G401.6 (cell line): ENCODE data around the gene TACC2.

Source experiments
- FAIRE-seq: peaks from 2 replicates; lab custom pipeline; 2012; peaks lifted over from hg19 to GRCh38; lab: Jason Lieb, UNC

TACC2 gene

DNA sequence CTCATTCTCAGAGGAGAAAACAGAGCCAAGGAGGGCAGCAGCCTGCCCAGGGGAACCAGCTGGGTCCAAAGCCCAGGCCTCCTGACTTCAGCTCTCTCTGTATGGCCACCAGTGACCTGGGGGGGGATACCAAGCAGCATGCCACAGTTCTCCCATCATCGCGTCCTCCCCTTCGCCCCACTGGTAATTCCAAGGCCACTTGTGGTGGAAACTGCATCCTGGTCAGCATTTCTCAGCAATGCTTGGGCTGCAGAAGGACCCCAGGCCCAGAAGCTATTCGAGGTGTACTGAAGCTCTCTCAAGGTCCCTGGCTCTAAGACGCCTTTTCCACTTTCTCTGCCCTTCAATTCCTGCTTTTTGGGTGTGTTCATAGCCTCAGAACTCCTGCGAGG is 309.2 kb downstream of the TACC2 start:
- FAIRE-seq = no peak

GRCh38 chr10:122298598-122299301 is 309.8 kb downstream of the TACC2 start:
- FAIRE-seq = peak; percentile 83

GRCh38 chr10:122299423-122300075 is 310.6 kb downstream of the TACC2 start:
- no peak for FAIRE-seq

GRCh38 chr10:122301055-122301810 is 312.3 kb downstream of the TACC2 start:
- FAIRE-seq = no peak

GRCh38 chr10:122301811-122302115 is 312.8 kb downstream of the TACC2 start:
- FAIRE-seq = no peak

- FAIRE-seq = no peak
Observed at GRCh38 chr10:122302315-122302714, 313.4 kb downstream of the TACC2 start.

- FAIRE-seq = no peak
Observed at GRCh38 chr10:122303271-122304053, 314.5 kb downstream of the TACC2 start.
